Measurements from ENCODE around the gene COMTD1.
"Not testable (repeated sequence)": the region's sequence is repeated elsewhere in the genome, so short reads cannot be mapped to it uniquely, and the experiment has no call there.

The COMTD1 gene

GRCh38 chr10:75191821-75192568 lies 43.8 kb downstream of the COMTD1 start:
- no peak for DNase-seq

GRCh38 chr10:75189266-75190096 lies 46.3 kb downstream of the COMTD1 start:
- no peak for DNase-seq

- DNase-seq, result not testable (repeated sequence)
Measured at GRCh38 chr10:75188522-75188921, 47.2 kb downstream of the COMTD1 start.

GRCh38 chr10:75187961-75188426 lies 47.8 kb downstream of the COMTD1 start:
- peak; percentile 18 for DNase-seq

GRCh38 chr10:75186310-75186709 lies 49.4 kb downstream of the COMTD1 start:
- no peak for DNase-seq
